GM21447 (cell line): ENCODE results near the gene TMEM182.

Experiments used
- ATAC-seq: cut with Tn5 transposase; IDR thresholded peaks from one replicate; pipeline ENCODE4 v1.9.1; 2021; ENCODE audit not compliant: unreplicated experiment

TMEM182 gene

DNA sequence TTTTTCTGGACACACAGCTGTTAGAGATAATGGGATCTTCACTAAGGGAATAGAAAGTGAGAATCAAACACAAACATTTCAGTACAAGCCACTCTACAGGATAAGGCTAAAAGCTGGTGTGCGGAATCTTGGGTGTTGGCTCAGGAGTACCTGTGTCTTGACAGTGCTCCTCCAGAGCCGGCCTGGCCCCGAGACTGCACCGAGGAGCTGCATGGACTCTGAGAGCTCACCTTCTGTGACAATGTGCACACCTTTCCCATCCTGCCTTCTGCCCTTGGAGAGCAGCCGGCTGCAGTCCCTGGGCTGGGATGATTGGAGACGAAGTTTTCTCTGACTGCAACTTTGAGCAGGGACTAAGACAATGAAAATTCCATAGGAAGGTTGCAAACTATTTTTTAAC lies 89.1 kb downstream of the TMEM182 start:
- ATAC-seq = no peak

- no peak for ATAC-seq
Measured at GRCh38 chr2:102852867-102853266, 91.0 kb downstream of the TMEM182 start.
